HepG2 (cell line): ENCODE measurements around the gene C3orf18. TPM values are rescaled to one million over a fixed set of nuclear protein-coding genes. Genes with fewer than 3 reads are reported as not detected.

Source experiments
- ATAC-seq: fragments of 200-7000 bp; cut with Tn5 transposase; 3 replicates; pipeline ENCODE4 v1.9.1; 2020; ENCODE audit warnings: mild to moderate bottlenecking, moderate library complexity
- BruUV-seq: library from RNA; stranded (reverse); fragments of 400-500 nt; replicated peaks from 2 replicates; lab custom pipeline; 2021; lab: Mats Ljungman, UMichigan
- CTCF ChIA-PET: fragments of 300-600 bp; formaldehyde crosslinking; extraction: SDS; loops from one replicate; lab custom pipeline; 2021; ENCODE audit warnings: low total read pairs, inconsistent platforms, low intra/inter-chr PET ratio; lab: Yijun Ruan, JAX
- POLR2A ChIA-PET: fragments of 350-600 bp; sonication (Branson Sonifier 250); formaldehyde crosslinking; loops from one replicate; lab custom pipeline; 2020; ENCODE audit warnings: antibody characterized with exemption, inconsistent platforms; lab: Yijun Ruan, JAX
- DNase-seq: peaks from one replicate; pipeline ENCODE4 v3.0.0-alpha.2; 2015; ENCODE audit warnings: low spot score
- FAIRE-seq: peaks from 3 replicates; lab custom pipeline; 2011; peaks lifted over from hg19 to GRCh38; lab: Jason Lieb, UNC
- H2AFZ ChIP-seq: one replicate; pipeline ENCODE4 v1.6.1; 2011; ENCODE audit warnings: low read length, inconsistent platforms
- H3K27ac ChIP-seq: fragments of 300-600 bp; 3 replicates; pipeline ENCODE4 v1.8.0; 2011; ENCODE audit warnings: mixed run types, mild to moderate bottlenecking, mixed read lengths, low read length, inconsistent platforms; ENCODE audit not compliant: insufficient read depth; ENCODE audit errors: extremely low read length
- H3K27me3 ChIP-seq, 2 experiments: fragments of 200-600 bp in 1 of 2; 2 replicates in 1 of 2; 3 replicates in 1 of 2; pipeline versions ENCODE4 v1.6.0 to v1.8.0; 2011; ENCODE audit warnings: low read length in 2 of 2, mild to moderate bottlenecking in 2 of 2, moderate library complexity in 2 of 2, inconsistent platforms in 1 of 2; ENCODE audit not compliant: insufficient read depth in 2 of 2, control insufficient read depth in 1 of 2
- H3K36me3 ChIP-seq, 2 experiments: fragments of 200-600 bp in 1 of 2; replicated peaks in 1 of 2; 2 replicates in 1 of 2; 3 replicates in 1 of 2; pipeline versions ENCODE4 v1.5.1 to v1.8.0; 2011; ENCODE audit warnings: low read length in 2 of 2, inconsistent platforms in 1 of 2; ENCODE audit not compliant: insufficient read depth in 2 of 2, control insufficient read depth in 1 of 2
- H3K4me1 ChIP-seq: 2 replicates; pipeline ENCODE4 v1.5.1; 2012; ENCODE audit warnings: low read length, inconsistent platforms; ENCODE audit not compliant: insufficient read depth
- H3K4me2 ChIP-seq: 2 replicates; pipeline ENCODE4 v1.6.0; 2011; ENCODE audit warnings: low read depth, low read length, inconsistent platforms
- H3K4me3 ChIP-seq, 3 experiments: fragments of 200-600 bp in 1 of 3; sonication (generic), shearing (Covaris generic) in 1 of 3; replicated peaks in 1 of 3; 2 replicates each; pipeline ENCODE4 v1.5.1; 2011 to 2016; ENCODE audit warnings: low read length in 3 of 3, inconsistent platforms in 2 of 3, low read depth in 2 of 3, mild to moderate bottlenecking in 2 of 3, control low read depth in 1 of 3, mixed read lengths in 1 of 3; ENCODE audit not compliant: insufficient read depth in 1 of 3
- H3K79me2 ChIP-seq: one replicate; pipeline ENCODE4 v1.6.1; 2011; ENCODE audit warnings: low read length, inconsistent platforms; ENCODE audit not compliant: insufficient read depth
- H3K9ac ChIP-seq: 2 replicates; pipeline ENCODE4 v1.6.0; 2011; ENCODE audit warnings: mild to moderate bottlenecking, low read depth, low read length, inconsistent platforms; ENCODE audit not compliant: insufficient read depth
- H3K9me3 ChIP-seq: 2 replicates; pipeline ENCODE4 v1.5.1; 2012; ENCODE audit warnings: mild to moderate bottlenecking, low read length
- H4K20me1 ChIP-seq: 2 replicates; pipeline ENCODE4 v1.6.0; 2011; ENCODE audit warnings: inconsistent platforms, mild to moderate bottlenecking, low read length, moderate library complexity; ENCODE audit not compliant: insufficient read depth
- GPN1 ChIP-seq: sonication (generic); formaldehyde crosslinking; IDR thresholded peaks from 2 replicates; pipeline ENCODE4 v1.5.1; 2020; ENCODE audit warnings: missing genetic modification reagents, borderline replicate concordance
- HIVEP1 ChIP-seq: sonication (generic); formaldehyde crosslinking; IDR thresholded peaks from 2 replicates; pipeline ENCODE4 v1.4.0; 2020; ENCODE audit warnings: mild to moderate bottlenecking, missing genetic modification reagents
- PRPF4 ChIP-seq: fragments of 200-400 bp; formaldehyde crosslinking; IDR thresholded peaks from 2 replicates; pipeline ENCODE4 v1.6.1; 2016; ENCODE audit warnings: low read length, low read depth; ENCODE audit not compliant: poor library complexity, severe bottlenecking
- RFXAP ChIP-seq: sonication (generic); formaldehyde crosslinking; IDR thresholded peaks from 2 replicates; pipeline ENCODE4 v1.4.0; 2020; ENCODE audit warnings: missing genetic modification reagents, borderline replicate concordance
- SMYD3 ChIP-seq: sonication (generic); formaldehyde crosslinking; IDR thresholded peaks from 2 replicates; pipeline ENCODE4 v1.8.1; 2023; ENCODE audit warnings: mild to moderate bottlenecking, missing genetic modification reagents
- ZNF142 ChIP-seq: sonication (generic); formaldehyde crosslinking; IDR thresholded peaks from 2 replicates; pipeline ENCODE4 v1.4.0; 2020; ENCODE audit warnings: missing genetic modification reagents
- ZNF550 ChIP-seq: sonication (generic); formaldehyde crosslinking; IDR thresholded peaks from 2 replicates; pipeline ENCODE4 v1.4.0; 2020; ENCODE audit warnings: mild to moderate bottlenecking, missing genetic modification reagents, borderline replicate concordance
- WGBS: methylation state at CpG from one replicate; pipeline ENCODE4 v1.1.6; 2017; ENCODE audit warnings: low lambda C conversion rate; 5-methylcytosine and 5-hydroxymethylcytosine counted together
- in situ Hi-C: cut with HindIII; loops from 2 replicates; pipeline ENCODE4 v1.10.0; 2017; ENCODE audit warnings: low pct_unique_long_range_greater_than_20kb; ENCODE audit not compliant: extremely low pct_ligation_motif_present
- intact Hi-C: fragments of 100-400 bp; cut with micrococcal nuclease; formaldehyde crosslinking; loops from one replicate; pipeline ENCODE4 v1.10.0; 2022; ENCODE audit not compliant: unreplicated experiment
- polyA plus RNA-seq, 8 experiments: library from polyadenylated mRNA; depleted of rRNA in 3 of 8; stranded (reverse) in 7 of 8; unstranded in 1 of 8; fragments of >200 nt; fragmentation: Illumina TruSeq in 4 of 8; extraction: Trizol in 4 of 8; gene quantifications; 2 replicates each; pipeline versions ENCODE4 v1.2.1 to v1.2.3, GENCODE V29; 2011 to 2016; ENCODE audit warnings: low read depth in 4 of 8, missing spikeins in 1 of 8, mixed read lengths in 1 of 8; ENCODE audit not compliant: insufficient read depth in 1 of 8
- total RNA-seq, 5 experiments: library from RNA; depleted of rRNA; stranded (reverse); fragments of >200 nt; fragmentation: Illumina TruSeq; extraction: Trizol; gene quantifications; 2 replicates each; pipeline ENCODE4 v1.2.3, GENCODE V29; 2016; ENCODE audit warnings: low read depth in 1 of 5

Gene C3orf18
- total and polyA plus RNA-seq, 2 of the 13 experiments (the other 11 are each of a cell fraction or from before 2014, with no cell fraction given) = 1.6 to 4.8 TPM

GRCh38 chr3:50609071-50609762 is 41.7 kb upstream of the C3orf18 start:
- H3K4me1 ChIP-seq = peaks cover 55% of the 10 kb centered on the region
- H3K79me2 ChIP-seq = no peaks in the 10 kb centered on the region
- intact Hi-C loops = no loop called here
- no peak overlapping the region for H3K27ac ChIP-seq
- H3K36me3 ChIP-seq = peaks cover 0 to 5% of the 10 kb centered on the region in 2 experiments; a peak in 1 of 5 replicates
- no peaks in the 10 kb centered on the region for H3K9me3 ChIP-seq
- in situ Hi-C loops = no loop called here
- FAIRE-seq (no peak), DNase-seq (no peak), ATAC-seq (no peak)
- no peak overlapping the region for H3K4me2 ChIP-seq
- TF ChIP-seq ZNF142 (no peak), ZNF550 (no peak), PRPF4 (no peak), SMYD3 (CRISPR knock-in tag) (no peak), GPN1 (CRISPR knock-in tag) (no peak), RFXAP (CRISPR knock-in tag) (no peak), HIVEP1 (CRISPR knock-in tag) (no peak)
- BruUV-seq = no TSS peak
- CTCF ChIA-PET = no interaction called here
- H3K27me3 ChIP-seq = 0 out of 5 replicates have a peak, but pooled peaks cover 0 to 10% of the 10 kb centered on the region in 2 experiments
- no peaks in the 10 kb centered on the region for H4K20me1 ChIP-seq
- no peak overlapping the region for H3K9ac ChIP-seq
- 100% methylated on average over 4 of the region's 5 CpGs for WGBS
- H3K4me3 ChIP-seq = no peak overlapping the region
- POLR2A ChIA-PET = interaction anchor here (1.2 kb wide), 1 partner anchor 34 kb away, joined by 3 read pairs; no protein-coding TSS in a partner anchor
- H2AFZ ChIP-seq = no peak overlapping the region
